Neural crest cell (in vitro differentiated cells): Measurements from ENCODE around the gene FASTKD2. TPM values are rescaled to one million over a fixed set of nuclear protein-coding genes. Genes with fewer than 3 reads are reported as not detected.
A peak's percentile ranks its signal among the peaks of the same experiment; 100 is the strongest.

Experiments used
- DNase-seq: peaks from one replicate; pipeline ENCODE4 v3.0.0; 2021; ENCODE audit warnings: low read depth, mixed read lengths, low spot score
- H3K27ac Mint-ChIP-seq: one replicate; pipeline ENCODE4 v1.8.0; 2021; ENCODE audit warnings: mild to moderate bottlenecking, mixed read lengths; ENCODE audit not compliant: unreplicated experiment
- H3K27me3 Mint-ChIP-seq: 2 replicates; pipeline ENCODE4 v1.8.0; 2021; ENCODE audit warnings: low read depth, mild to moderate bottlenecking, mixed read lengths
- H3K36me3 Mint-ChIP-seq: 2 replicates; pipeline ENCODE4 v1.8.0; 2021; ENCODE audit warnings: low read depth, mild to moderate bottlenecking, mixed read lengths
- H3K4me1 Mint-ChIP-seq: 2 replicates; pipeline ENCODE4 v1.8.0; 2021; ENCODE audit warnings: mixed read lengths
- H3K4me3 Mint-ChIP-seq: one replicate; pipeline ENCODE4 v1.8.0; 2021; ENCODE audit warnings: mild to moderate bottlenecking, mixed read lengths
- H3K9me3 Mint-ChIP-seq: 2 replicates; pipeline ENCODE4 v1.8.0; 2021; ENCODE audit warnings: mixed read lengths
- CTCF ChIP-seq: fragments of 200-600 bp; sonication (generic); conservative IDR thresholded peaks from 2 replicates; pipeline ENCODE4 v1.5.0; 2021; ENCODE audit warnings: antibody characterized with exemption, mild to moderate bottlenecking
- total RNA-seq: library from RNA; stranded (reverse); gene quantifications from 2 replicates; pipeline ENCODE4 v1.2.1, GENCODE V29; 2021

The FASTKD2 gene
- total RNA-seq, 1 donor from 2014 or later, result 27.5 TPM

GRCh38 chr2:206776432-206776831, 11.0 kb downstream of the FASTKD2 start:
- Mint-ChIP-seq H3K4me3 (no peak overlapping the region), H3K27ac (no peak overlapping the region), H3K4me1 (no peaks in the 10 kb centered on the region), H3K27me3 (no peaks in the 10 kb centered on the region), H3K9me3 (peaks cover 9% of the 10 kb centered on the region), H3K36me3 (peaks cover 61% of the 10 kb centered on the region)
- no peak for DNase-seq
- no peak for TF ChIP-seq CTCF

GRCh38 chr2:206780671-206781070, 15.3 kb downstream of the FASTKD2 start:
- no peaks in the 10 kb centered on the region for H3K27me3 Mint-ChIP-seq
- TF ChIP-seq CTCF, result no peak
- H3K9me3 Mint-ChIP-seq, result peaks cover 9% of the 10 kb centered on the region
- H3K27ac Mint-ChIP-seq, result no peak overlapping the region
- H3K36me3 Mint-ChIP-seq, result peaks cover 60% of the 10 kb centered on the region
- no peak for DNase-seq
- peaks cover 4% of the 10 kb centered on the region for H3K4me1 Mint-ChIP-seq
- no peak overlapping the region for H3K4me3 Mint-ChIP-seq

- no peak overlapping the region for H3K27ac Mint-ChIP-seq
- peaks cover 6% of the 10 kb centered on the region for H3K9me3 Mint-ChIP-seq
- TF ChIP-seq CTCF, result peak; percentile 62
- no peak overlapping the region for H3K4me3 Mint-ChIP-seq
- H3K4me1 Mint-ChIP-seq, result peaks cover 4% of the 10 kb centered on the region
- no peak for DNase-seq
- peaks cover 34% of the 10 kb centered on the region for H3K36me3 Mint-ChIP-seq
- no peaks in the 10 kb centered on the region for H3K27me3 Mint-ChIP-seq
Measured at GRCh38 chr2:206783718-206784117, 18.3 kb downstream of the FASTKD2 start.

- DNase-seq, result no peak
- H3K27me3 Mint-ChIP-seq, result no peaks in the 10 kb centered on the region
- no peak for TF ChIP-seq CTCF
- H3K9me3 Mint-ChIP-seq, result peaks cover 4% of the 10 kb centered on the region
- H3K36me3 Mint-ChIP-seq, result peaks cover 23% of the 10 kb centered on the region
- no peak overlapping the region for H3K27ac Mint-ChIP-seq
- no peak overlapping the region for H3K4me3 Mint-ChIP-seq
- peaks cover 4% of the 10 kb centered on the region for H3K4me1 Mint-ChIP-seq
Measured at GRCh38 chr2:206784559-206785353, 19.4 kb downstream of the FASTKD2 start.

- no peak for DNase-seq
- Mint-ChIP-seq H3K36me3 (peaks cover 4% of the 10 kb centered on the region), H3K27me3 (no peaks in the 10 kb centered on the region), H3K4me3 (no peak overlapping the region), H3K4me1 (no peaks in the 10 kb centered on the region), H3K9me3 (no peaks in the 10 kb centered on the region), H3K27ac (no peak overlapping the region)
- TF ChIP-seq CTCF, result no peak
Measured at GRCh38 chr2:206790311-206790935, 25.0 kb downstream of the FASTKD2 start.
